HG02943 (cell line): ENCODE results near the gene PLD4.

Source experiments
- ATAC-seq: cut with Tn5 transposase; IDR thresholded peaks from one replicate; pipeline ENCODE4 v1.9.1; 2021; ENCODE audit warnings: mild to moderate bottlenecking, low read depth, moderate library complexity; ENCODE audit not compliant: unreplicated experiment

PLD4 gene

DNA sequence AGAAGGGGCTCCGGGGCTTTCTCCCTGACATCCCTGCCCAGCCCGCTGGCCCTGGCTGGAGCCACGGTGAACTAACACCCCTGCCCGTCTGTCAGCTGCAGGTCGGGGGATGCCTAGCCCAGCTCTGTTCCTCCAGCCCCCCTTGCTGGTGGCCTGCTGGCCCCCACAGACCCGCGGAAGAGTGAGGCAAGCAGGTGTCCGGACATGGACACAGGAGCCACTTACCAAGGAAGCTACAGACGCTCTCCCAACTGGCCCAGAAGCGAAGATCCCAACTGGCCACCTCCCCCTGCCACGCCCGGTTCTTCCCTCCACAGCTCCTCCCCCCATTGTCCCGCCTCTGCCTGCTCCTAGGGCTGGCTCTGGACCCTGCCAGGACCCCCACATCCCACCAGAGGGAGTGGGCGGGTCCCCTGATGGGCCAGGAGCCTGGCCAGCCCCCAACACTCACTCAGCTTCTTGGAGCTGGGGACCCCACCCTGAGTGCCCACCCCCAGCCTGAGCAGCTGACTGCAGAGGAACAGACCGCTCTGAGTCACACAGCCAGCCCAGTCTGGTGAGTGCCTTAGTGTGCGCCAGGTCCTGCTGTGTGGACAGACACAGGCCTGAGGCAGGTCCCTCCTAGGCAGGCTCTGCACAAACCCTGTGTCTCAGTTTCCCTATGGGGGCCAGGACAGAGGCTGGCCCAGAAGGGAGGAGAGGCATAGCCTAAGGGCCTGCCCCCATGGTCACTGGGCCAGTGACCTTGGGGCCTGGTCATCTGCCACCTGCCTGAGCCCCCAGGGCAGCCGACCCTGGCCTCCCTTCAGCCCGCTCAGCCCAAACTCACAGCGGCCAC, 45.8 kb downstream of the PLD4 start:
- ATAC-seq, result no peak

DNA sequence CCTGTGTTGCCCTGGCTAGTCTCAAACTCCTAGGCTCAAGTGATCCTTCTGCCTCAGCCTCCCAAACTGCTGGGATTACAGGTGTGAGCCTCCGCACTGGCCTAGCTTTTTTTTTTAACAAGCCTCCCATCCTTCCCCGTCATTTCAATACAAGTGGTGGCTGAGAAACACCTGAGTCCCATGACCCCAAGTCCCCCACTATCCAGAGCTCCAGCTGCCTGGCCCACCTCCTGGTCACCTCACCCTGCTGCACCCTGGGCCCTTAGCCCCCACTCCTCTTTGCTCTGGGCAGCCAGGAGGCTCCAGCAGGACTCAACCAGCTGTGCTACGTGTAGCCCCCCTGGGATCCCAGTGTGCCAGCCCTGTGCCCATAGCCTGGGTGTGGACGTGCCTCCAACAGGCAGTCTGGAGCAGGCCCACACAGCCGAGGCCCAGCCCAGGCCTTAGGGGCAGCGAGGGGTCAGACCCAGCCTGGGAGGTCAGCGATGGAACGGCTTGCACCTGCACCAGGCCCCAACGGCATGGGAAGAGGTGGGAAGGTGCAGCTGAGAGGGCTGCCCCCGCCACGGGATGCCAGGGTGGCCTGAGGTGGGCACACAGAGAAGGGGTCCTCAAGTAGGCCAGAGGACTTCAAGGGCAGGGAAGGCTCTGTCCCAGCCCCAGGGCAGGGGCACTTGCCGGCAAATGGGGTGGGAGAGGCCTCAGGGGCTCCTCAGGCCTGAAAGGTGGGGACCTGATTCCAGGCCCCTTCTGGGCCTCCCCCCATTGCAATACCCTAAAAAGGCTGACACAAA, 47.0 kb downstream of the PLD4 start:
- no peak for ATAC-seq

- no peak for ATAC-seq
These were observed 47.8 kb downstream of the PLD4 start for GRCh38 chr14:104972301-104973134.

GRCh38 chr14:104973135-104973384, 48.4 kb downstream of the PLD4 start:
- ATAC-seq, result no peak

DNA sequence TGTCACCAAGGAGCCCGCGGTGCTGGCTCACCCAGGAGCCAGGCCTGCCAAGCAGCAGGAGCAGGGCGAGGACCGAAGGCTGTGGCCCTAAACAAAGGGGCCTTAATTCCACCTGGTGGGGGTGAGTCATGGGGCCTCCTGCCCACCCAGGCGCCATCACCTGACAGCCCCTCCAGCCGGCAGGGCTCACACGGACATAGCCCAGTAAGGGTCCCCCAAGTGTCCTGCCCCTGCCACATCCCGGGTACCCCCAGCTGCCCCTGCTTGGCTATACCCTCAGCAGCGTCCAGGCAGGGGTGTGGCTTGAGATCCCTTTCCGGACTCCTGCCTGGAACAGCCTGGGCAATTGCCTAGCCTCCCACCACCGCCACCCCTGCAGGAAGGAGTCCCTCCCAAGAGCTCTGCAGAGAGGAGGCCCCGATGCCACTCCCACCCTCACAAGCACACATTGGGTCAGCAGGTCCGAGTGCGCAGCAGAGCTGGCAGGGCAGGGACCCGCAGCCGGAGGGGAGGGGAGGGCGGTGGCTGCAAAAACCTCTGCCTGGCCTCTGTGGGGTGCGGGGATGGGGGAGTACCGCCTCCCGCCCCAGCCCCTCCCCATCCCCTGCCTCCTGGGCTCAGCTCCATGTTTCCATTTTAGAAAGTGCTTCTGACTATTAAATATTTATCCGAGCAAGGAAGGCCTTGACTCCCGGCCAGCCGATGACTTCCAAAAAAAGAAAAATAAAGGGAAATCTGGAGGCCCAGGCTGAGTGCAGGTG, 48.9 kb downstream of the PLD4 start:
- ATAC-seq, result no peak

DNA sequence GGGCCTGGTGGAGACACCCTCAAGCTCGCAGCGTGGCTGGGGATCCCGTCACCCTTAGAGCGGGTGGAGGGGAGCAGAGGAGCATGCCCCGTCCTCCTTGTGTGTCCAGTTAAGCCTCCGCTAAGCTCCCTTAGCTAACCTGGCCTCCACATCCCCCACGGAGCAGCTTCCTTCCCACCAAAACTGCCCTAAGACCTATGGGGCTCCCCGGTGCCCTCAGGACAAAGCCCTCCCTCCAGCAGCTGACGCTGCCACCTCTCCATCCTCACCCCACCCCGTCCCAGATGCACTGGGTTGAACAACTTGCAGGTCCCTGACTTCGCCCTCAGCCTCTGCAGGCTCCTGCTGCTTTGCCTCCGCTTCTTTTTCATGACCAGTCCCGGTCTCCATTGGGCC, 49.5 kb downstream of the PLD4 start:
- ATAC-seq, result no peak

GRCh38 chr14:104974665-104975390, 50.1 kb downstream of the PLD4 start:
- ATAC-seq, result no peak

- ATAC-seq, result no peak
These were observed 51.0 kb downstream of the PLD4 start for GRCh38 chr14:104975481-104976197.

GRCh38 chr14:104976198-104977007, 51.7 kb downstream of the PLD4 start:
- no peak for ATAC-seq

DNA sequence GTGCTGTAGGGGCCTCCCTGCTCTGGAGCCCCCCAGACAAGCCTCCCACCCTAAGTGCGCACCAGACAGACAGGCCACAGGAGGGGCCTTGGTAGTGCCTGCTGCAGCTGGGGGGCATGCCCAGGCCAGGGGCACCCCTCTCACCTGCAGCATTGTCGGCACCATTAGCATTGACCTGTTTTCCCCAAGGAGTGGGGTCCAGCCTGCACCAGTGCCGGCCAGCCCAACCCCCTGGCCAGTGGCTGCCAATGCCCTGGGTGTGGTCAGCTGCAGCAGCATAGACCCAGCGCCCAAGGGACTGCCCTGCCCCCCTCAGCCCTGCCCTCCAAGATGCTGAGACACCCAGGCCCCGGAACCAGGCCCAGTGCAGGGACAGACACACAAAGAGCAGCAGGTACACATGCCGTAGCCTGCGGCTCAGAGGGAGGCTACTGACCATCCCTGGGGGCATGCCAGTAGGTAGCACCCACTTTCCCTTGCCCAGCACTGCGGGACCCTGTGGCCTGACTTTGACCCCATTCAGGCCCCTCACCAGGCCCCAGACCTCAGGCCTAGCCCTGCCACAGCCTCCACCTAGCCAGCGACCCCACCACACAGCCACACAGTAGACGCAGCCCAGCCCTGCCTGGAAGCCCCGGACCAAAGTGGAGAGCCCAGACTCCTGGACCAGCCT, 52.5 kb downstream of the PLD4 start:
- ATAC-seq, result no peak

GRCh38 chr14:104977681-104978653, 53.3 kb downstream of the PLD4 start, which contains the start of gene AHNAK2:
Gene AHNAK2, minus strand, starts transcription at chr14:104978374. Its CDS starts 137 bp downstream, at chr14:104978237.
- ATAC-seq, result no peak

- ATAC-seq, result no peak
These were observed 54.3 kb downstream of the PLD4 start for GRCh38 chr14:104978746-104979691.

DNA sequence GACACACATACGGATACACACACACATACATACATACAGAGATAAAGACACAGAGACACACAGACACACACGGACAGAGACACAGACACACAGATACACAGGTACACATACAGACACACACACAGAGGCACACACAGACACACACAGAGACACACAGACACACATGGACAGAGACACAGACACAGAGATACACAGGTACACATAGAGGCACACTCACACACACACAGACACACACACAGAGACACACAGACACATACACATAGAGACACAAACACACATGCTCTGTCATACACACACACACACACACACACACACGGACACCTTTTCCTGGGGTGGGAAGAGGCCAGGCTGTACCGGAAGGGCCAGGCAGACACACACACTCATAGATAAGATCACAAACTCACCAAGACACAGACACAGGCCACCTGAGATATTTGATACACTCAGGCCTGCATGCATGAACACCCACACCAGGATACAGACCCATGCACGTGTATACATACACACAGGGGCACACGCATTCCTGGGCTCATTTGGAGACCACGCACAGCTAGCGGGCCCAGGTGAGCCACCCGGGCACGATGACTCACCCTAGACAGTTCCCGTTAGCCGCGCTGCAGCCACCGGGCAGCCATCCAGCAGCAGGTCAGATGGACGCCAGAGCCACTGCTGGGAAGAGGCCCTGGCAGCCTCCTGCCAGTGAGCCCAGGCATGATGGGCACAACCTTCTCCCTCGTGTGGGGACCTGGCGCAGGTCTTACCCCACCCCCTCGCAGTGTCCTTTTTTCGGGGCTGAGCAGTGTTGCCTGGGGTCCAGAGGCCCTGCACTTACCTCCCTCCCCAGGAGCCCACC, 55.3 kb downstream of the PLD4 start:
- no peak for ATAC-seq
